HK-2 (cell line): Measurements from ENCODE around the gene OR1L4.

Experiments used
- DNase-seq: peaks from one replicate; pipeline ENCODE4 v3.0.0-alpha.2; 2018; ENCODE audit not compliant: unreplicated experiment

The OR1L4 gene

GRCh38 chr9:122723690-122724089 is at the start of gene OR1L4:
TSS of gene OR1L4 (plus strand) at chr9:122723990. CDS start at chr9:122723990, 0 bp downstream.
- no peak for DNase-seq

GRCh38 chr9:122684851-122685250 is 38.9 kb upstream of the OR1L4 start:
- DNase-seq: no peak

GRCh38 chr9:122695696-122696095 is 28.1 kb upstream of the OR1L4 start:
- no peak for DNase-seq

GRCh38 chr9:122718038-122718437 is 5.8 kb upstream of the OR1L4 start:
- no peak for DNase-seq

GRCh38 chr9:122719218-122719617 is 4.6 kb upstream of the OR1L4 start:
- no peak for DNase-seq

- no peak for DNase-seq
These were observed 18.2 kb downstream of the OR1L4 start, which contains the start of gene OR1L6 for GRCh38 chr9:122742003-122742402. TSS of gene OR1L6 (plus strand) at chr9:122742303. CDS start at chr9:122749848, 7,545 bp downstream.

- no peak for DNase-seq
These were observed 31.0 kb downstream of the OR1L4 start for GRCh38 chr9:122754825-122755224.

GRCh38 chr9:122767817-122768216 is 44.0 kb downstream of the OR1L4 start:
- no peak for DNase-seq
